ENCODE measurements around the gene ITPK1.

ITPK1 gene

DNA sequence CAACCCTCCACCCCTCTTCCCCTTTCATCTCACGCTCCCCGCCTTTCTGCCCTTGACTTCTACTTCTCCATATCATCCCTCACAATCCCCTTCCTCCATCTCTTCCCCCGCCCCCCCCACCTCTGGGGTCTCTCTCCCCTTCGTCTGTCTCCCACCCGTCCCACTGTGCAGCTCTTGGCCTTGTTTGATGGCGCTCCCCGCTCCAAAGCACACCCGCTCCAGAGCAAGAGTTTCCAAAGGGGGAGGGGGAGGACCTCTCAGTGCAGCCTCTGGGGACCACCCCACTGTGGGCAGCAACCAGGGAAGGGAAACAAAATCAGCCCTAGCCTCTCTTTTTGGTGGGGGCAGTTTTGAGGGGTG is 192.0 kb downstream of the ITPK1 start:
- no peak overlapping the region for H3K27ac ChIP-seq (ENCODE audit: low read depth in 2 of 2, low read length in 2 of 2)
- H3K36me3 ChIP-seq (ENCODE audit: control insufficient read depth in 2 of 2, insufficient read depth in 2 of 2, low read length in 2 of 2): no peaks in the 10 kb centered on the region
- no peaks in the 10 kb centered on the region for H3K4me1 ChIP-seq (ENCODE audit: control insufficient read depth in 2 of 2, insufficient read depth in 2 of 2, low read length in 2 of 2)
- H3K27me3 ChIP-seq (ENCODE audit: control insufficient read depth in 2 of 2, insufficient read depth in 2 of 2, low read length in 2 of 2): no peaks in the 10 kb centered on the region
- no peaks in the 10 kb centered on the region for H3K9me3 ChIP-seq (ENCODE audit: control insufficient read depth in 2 of 2, low read length in 2 of 2)
- H3K4me3 ChIP-seq (ENCODE audit: low read length in 2 of 2): no peak overlapping the region
- H3K9ac ChIP-seq (ENCODE audit: low read depth in 1 of 2, low read length in 2 of 2): no peak overlapping the region

DNA sequence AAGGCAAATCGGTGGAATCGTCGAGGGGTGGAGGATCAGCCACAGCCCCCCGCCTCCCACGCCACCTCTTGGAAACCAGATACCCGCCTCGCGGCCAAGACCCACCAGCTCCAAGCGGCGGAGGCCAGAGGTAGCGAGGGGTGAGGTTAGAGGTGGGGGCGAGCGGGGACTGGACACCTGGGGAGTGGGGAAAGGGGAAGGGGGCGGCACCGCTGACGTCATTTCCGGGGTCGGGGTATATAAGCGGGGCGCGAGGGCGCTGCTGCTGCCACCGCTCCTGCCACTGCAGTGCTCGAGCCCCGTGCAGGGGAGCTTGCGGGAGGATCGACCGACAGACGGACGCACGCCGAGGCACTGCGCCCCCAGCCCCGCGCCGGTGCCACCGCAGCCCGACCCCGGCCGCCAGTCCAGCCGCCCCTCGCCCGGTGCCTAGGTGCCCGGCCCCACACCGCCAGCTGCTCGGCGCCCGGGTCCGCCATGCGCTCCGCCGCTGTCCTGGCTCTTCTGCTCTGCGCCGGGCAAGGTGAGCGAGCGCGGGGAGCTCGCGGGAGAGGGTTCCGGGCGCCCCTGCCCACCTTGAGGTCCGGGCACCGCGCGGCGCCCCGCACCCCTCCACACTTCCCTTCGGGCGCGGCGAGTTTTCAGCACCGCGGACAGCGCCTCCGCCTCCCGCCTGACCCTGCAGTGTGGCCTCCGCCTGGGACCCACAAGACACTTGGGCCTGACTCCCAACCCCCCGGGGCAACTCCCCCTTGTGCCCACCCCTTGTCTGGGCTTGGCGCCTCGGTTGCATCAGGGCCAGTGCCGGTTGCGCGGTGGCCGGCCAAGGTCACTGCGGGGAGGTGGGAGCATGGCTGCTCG is 192.6 kb downstream of the ITPK1 start, which contains the start of gene CHGA:
Gene CHGA, plus strand, starts transcription at position 268 of the 861 bp plus-strand sequence. Its CDS starts 210 bp downstream, at position 478.
- Histone ChIP-seq H3K27me3 (ENCODE audit: control insufficient read depth in 2 of 2, insufficient read depth in 2 of 2, low read length in 2 of 2) (no peaks in the 10 kb centered on the region), H3K4me3 (ENCODE audit: low read length in 2 of 2) (no peak within 1 kb of the TSS), H3K27ac (ENCODE audit: low read depth in 2 of 2, low read length in 2 of 2) (no peak within 1 kb of the TSS), H3K9ac (ENCODE audit: low read depth in 1 of 2, low read length in 2 of 2) (no peak within 1 kb of the TSS), H3K9me3 (ENCODE audit: control insufficient read depth in 2 of 2, low read length in 2 of 2) (no peaks in the 10 kb centered on the region), H3K36me3 (ENCODE audit: control insufficient read depth in 2 of 2, insufficient read depth in 2 of 2, low read length in 2 of 2) (no peaks in the 10 kb centered on the region), H3K4me1 (ENCODE audit: control insufficient read depth in 2 of 2, insufficient read depth in 2 of 2, low read length in 2 of 2) (no peaks in the 10 kb centered on the region)

GRCh38 chr14:92922155-92922735 is 193.5 kb downstream of the ITPK1 start:
- Histone ChIP-seq H3K4me1 (ENCODE audit: control insufficient read depth in 2 of 2, insufficient read depth in 2 of 2, low read length in 2 of 2) (no peaks in the 10 kb centered on the region), H3K4me3 (ENCODE audit: low read length in 2 of 2) (no peak overlapping the region), H3K36me3 (ENCODE audit: control insufficient read depth in 2 of 2, insufficient read depth in 2 of 2, low read length in 2 of 2) (no peaks in the 10 kb centered on the region), H3K9ac (ENCODE audit: low read depth in 1 of 2, low read length in 2 of 2) (no peak overlapping the region), H3K27me3 (ENCODE audit: control insufficient read depth in 2 of 2, insufficient read depth in 2 of 2, low read length in 2 of 2) (no peaks in the 10 kb centered on the region), H3K27ac (ENCODE audit: low read depth in 2 of 2, low read length in 2 of 2) (no peak overlapping the region), H3K9me3 (ENCODE audit: control insufficient read depth in 2 of 2, low read length in 2 of 2) (no peaks in the 10 kb centered on the region)

GRCh38 chr14:92920001-92920400 is 195.7 kb downstream of the ITPK1 start:
- H3K4me3 ChIP-seq (ENCODE audit: low read length in 2 of 2): no peak overlapping the region

DNA sequence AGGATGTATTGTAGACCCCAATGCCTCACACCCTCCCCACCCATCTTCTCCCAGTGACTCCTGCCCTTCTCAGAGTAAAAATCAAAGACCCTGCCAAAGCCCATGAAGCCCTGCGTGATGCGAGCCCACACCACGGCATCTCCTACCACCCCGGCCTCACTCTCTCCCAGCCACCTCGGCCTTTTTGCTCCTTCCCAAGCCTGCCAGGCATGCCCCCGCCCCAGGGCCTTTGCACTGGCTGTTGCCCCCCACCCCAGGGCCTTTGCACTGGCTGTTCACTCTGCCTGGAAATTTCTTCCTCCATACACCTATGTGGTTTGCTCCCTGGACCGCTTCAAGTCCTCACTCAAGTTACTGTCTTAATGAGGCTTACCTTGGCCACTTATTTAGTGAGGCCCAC is 197.8 kb downstream of the ITPK1 start:
- Histone ChIP-seq H3K4me1 (ENCODE audit: control insufficient read depth in 2 of 2, insufficient read depth in 2 of 2, low read length in 2 of 2) (no peaks in the 10 kb centered on the region), H3K9ac (ENCODE audit: low read depth in 1 of 2, low read length in 2 of 2) (no peak overlapping the region), H3K27ac (ENCODE audit: low read depth in 2 of 2, low read length in 2 of 2) (no peak overlapping the region), H3K27me3 (ENCODE audit: control insufficient read depth in 2 of 2, insufficient read depth in 2 of 2, low read length in 2 of 2) (no peaks in the 10 kb centered on the region), H3K9me3 (ENCODE audit: control insufficient read depth in 2 of 2, low read length in 2 of 2) (no peaks in the 10 kb centered on the region), H3K36me3 (ENCODE audit: control insufficient read depth in 2 of 2, insufficient read depth in 2 of 2, low read length in 2 of 2) (no peaks in the 10 kb centered on the region), H3K4me3 (ENCODE audit: low read length in 2 of 2) (no peak overlapping the region)

More at GRCh38 chr14:92920001-92920400, 195.7 kb downstream of the ITPK1 start:
- Histone ChIP-seq H3K27me3 (ENCODE audit: control insufficient read depth in 2 of 2, insufficient read depth in 2 of 2, low read length in 2 of 2) (no peaks in the 10 kb centered on the region), H3K36me3 (ENCODE audit: control insufficient read depth in 2 of 2, insufficient read depth in 2 of 2, low read length in 2 of 2) (no peaks in the 10 kb centered on the region), H3K9me3 (ENCODE audit: control insufficient read depth in 2 of 2, low read length in 2 of 2) (no peaks in the 10 kb centered on the region), H3K9ac (ENCODE audit: low read depth in 1 of 2, low read length in 2 of 2) (no peak overlapping the region), H3K27ac (ENCODE audit: low read depth in 2 of 2, low read length in 2 of 2) (no peak overlapping the region), H3K4me1 (ENCODE audit: control insufficient read depth in 2 of 2, insufficient read depth in 2 of 2, low read length in 2 of 2) (no peaks in the 10 kb centered on the region)

GRCh38 chr14:92917041-92917940 is 198.4 kb downstream of the ITPK1 start:
- no peaks in the 10 kb centered on the region for H3K36me3 ChIP-seq (ENCODE audit: control insufficient read depth in 2 of 2, insufficient read depth in 2 of 2, low read length in 2 of 2)
- no peaks in the 10 kb centered on the region for H3K27me3 ChIP-seq (ENCODE audit: control insufficient read depth in 2 of 2, insufficient read depth in 2 of 2, low read length in 2 of 2)
- no peak overlapping the region for H3K9ac ChIP-seq (ENCODE audit: low read depth in 1 of 2, low read length in 2 of 2)
- no peaks in the 10 kb centered on the region for H3K4me1 ChIP-seq (ENCODE audit: control insufficient read depth in 2 of 2, insufficient read depth in 2 of 2, low read length in 2 of 2)
- no peak overlapping the region for H3K27ac ChIP-seq (ENCODE audit: low read depth in 2 of 2, low read length in 2 of 2)
- H3K4me3 ChIP-seq (ENCODE audit: low read length in 2 of 2): no peak overlapping the region
- H3K9me3 ChIP-seq (ENCODE audit: control insufficient read depth in 2 of 2, low read length in 2 of 2): no peaks in the 10 kb centered on the region

DNA sequence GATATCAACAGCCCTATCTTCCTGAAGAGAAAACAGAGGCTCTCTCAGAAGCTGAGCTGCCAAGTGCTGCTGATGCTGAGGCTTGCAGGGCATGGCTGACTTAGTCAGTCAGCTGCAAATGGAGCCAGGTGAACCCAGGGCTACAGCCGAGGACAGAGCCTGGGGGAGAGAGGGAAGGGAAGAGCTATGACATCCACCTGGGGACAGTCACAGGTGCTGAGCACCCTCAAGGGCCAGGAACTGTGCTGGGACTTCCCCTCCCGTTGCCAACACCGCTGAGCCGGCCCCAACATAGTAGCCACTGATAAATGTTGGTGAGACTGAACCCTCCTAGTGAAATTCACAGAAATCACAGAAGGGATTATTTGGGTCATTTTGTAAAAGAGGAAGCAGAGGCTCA is 199.5 kb downstream of the ITPK1 start:
- Histone ChIP-seq H3K4me1 (ENCODE audit: control insufficient read depth in 2 of 2, insufficient read depth in 2 of 2, low read length in 2 of 2) (no peaks in the 10 kb centered on the region), H3K36me3 (ENCODE audit: control insufficient read depth in 2 of 2, insufficient read depth in 2 of 2, low read length in 2 of 2) (no peaks in the 10 kb centered on the region), H3K4me3 (ENCODE audit: low read length in 2 of 2) (no peak overlapping the region), H3K27ac (ENCODE audit: low read depth in 2 of 2, low read length in 2 of 2) (no peak overlapping the region), H3K9me3 (ENCODE audit: control insufficient read depth in 2 of 2, low read length in 2 of 2) (no peaks in the 10 kb centered on the region), H3K27me3 (ENCODE audit: control insufficient read depth in 2 of 2, insufficient read depth in 2 of 2, low read length in 2 of 2) (no peaks in the 10 kb centered on the region), H3K9ac (ENCODE audit: low read depth in 1 of 2, low read length in 2 of 2) (no peak overlapping the region)

DNA sequence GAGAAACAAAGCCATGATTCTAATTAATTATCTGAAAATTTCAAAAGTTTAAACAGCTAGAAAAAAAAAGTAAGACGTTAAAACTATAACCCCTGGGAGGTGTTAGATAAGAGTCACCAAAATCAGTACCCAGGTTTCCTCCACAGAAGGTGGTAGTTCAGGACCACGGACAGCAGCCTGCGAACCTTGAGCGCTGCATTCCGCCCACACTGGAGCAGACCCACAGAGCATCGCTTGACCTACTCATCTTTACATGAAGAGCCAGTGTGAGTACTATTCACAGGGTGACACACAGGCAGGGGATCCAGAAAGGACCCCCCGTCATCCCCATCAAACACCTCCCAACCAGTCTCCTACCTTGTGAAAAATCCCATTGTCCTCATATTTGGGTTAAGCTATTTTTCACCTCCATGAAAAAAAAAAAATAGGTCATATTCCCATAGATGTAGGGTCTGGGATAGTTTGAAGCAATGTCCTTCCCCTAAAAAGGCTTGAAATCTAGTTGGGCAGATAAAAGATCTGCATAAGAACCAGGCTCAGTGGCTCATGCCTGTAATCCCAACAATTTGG is 201.6 kb downstream of the ITPK1 start:
- no peaks in the 10 kb centered on the region for H3K9me3 ChIP-seq (ENCODE audit: control insufficient read depth in 2 of 2, low read length in 2 of 2)
- H3K36me3 ChIP-seq (ENCODE audit: control insufficient read depth in 2 of 2, insufficient read depth in 2 of 2, low read length in 2 of 2): no peaks in the 10 kb centered on the region
- H3K4me3 ChIP-seq (ENCODE audit: low read length in 2 of 2): no peak overlapping the region
- no peaks in the 10 kb centered on the region for H3K4me1 ChIP-seq (ENCODE audit: control insufficient read depth in 2 of 2, insufficient read depth in 2 of 2, low read length in 2 of 2)
- no peak overlapping the region for H3K9ac ChIP-seq (ENCODE audit: low read depth in 1 of 2, low read length in 2 of 2)
- H3K27ac ChIP-seq (ENCODE audit: low read depth in 2 of 2, low read length in 2 of 2): no peak overlapping the region
- no peaks in the 10 kb centered on the region for H3K27me3 ChIP-seq (ENCODE audit: control insufficient read depth in 2 of 2, insufficient read depth in 2 of 2, low read length in 2 of 2)

- Histone ChIP-seq H3K27ac (ENCODE audit: low read depth in 2 of 2, low read length in 2 of 2) (no peak overlapping the region), H3K9ac (ENCODE audit: low read depth in 1 of 2, low read length in 2 of 2) (no peak overlapping the region), H3K4me3 (ENCODE audit: low read length in 2 of 2) (no peak overlapping the region), H3K4me1 (ENCODE audit: control insufficient read depth in 2 of 2, insufficient read depth in 2 of 2, low read length in 2 of 2) (no peaks in the 10 kb centered on the region), H3K36me3 (ENCODE audit: control insufficient read depth in 2 of 2, insufficient read depth in 2 of 2, low read length in 2 of 2) (no peaks in the 10 kb centered on the region), H3K9me3 (ENCODE audit: control insufficient read depth in 2 of 2, low read length in 2 of 2) (no peaks in the 10 kb centered on the region), H3K27me3 (ENCODE audit: control insufficient read depth in 2 of 2, insufficient read depth in 2 of 2, low read length in 2 of 2) (peaks cover 4 to 5% of the 10 kb centered on the region in 2 donors)
These were observed 208.3 kb downstream of the ITPK1 start for GRCh38 chr14:92907316-92907911.

Measured in mucosa of rectum (tissue), 2 donors.